Glutamatergic neuron (in vitro differentiated cells): ENCODE measurements around the gene TBC1D5. TPM values are rescaled to one million over a fixed set of nuclear protein-coding genes. Genes with fewer than 3 reads are reported as not detected.

Experiments
- DNase-seq: peaks from one replicate; pipeline ENCODE4 v3.0.0; 2022
- H3K27ac Mint-ChIP-seq: one replicate; pipeline ENCODE4 v1.8.0; 2020; ENCODE audit warnings: mild to moderate bottlenecking, mixed read lengths, inconsistent platforms; ENCODE audit not compliant: unreplicated experiment
- H3K27me3 Mint-ChIP-seq: one replicate; pipeline ENCODE4 v1.8.0; 2020; ENCODE audit warnings: mild to moderate bottlenecking, moderate library complexity, mixed read lengths, inconsistent platforms; ENCODE audit not compliant: unreplicated experiment
- H3K36me3 Mint-ChIP-seq: one replicate; pipeline ENCODE4 v1.8.0; 2020; ENCODE audit warnings: mild to moderate bottlenecking, mixed read lengths, inconsistent platforms; ENCODE audit not compliant: unreplicated experiment
- H3K4me1 Mint-ChIP-seq: one replicate; pipeline ENCODE4 v1.8.0; 2020; ENCODE audit warnings: mild to moderate bottlenecking, low read depth, mixed read lengths, inconsistent platforms; ENCODE audit not compliant: unreplicated experiment
- H3K4me3 Mint-ChIP-seq: one replicate; pipeline ENCODE4 v1.8.0; 2020; ENCODE audit warnings: mild to moderate bottlenecking, mixed read lengths, inconsistent platforms; ENCODE audit not compliant: unreplicated experiment
- H3K9me3 Mint-ChIP-seq: one replicate; pipeline ENCODE4 v1.8.0; 2020; ENCODE audit warnings: mild to moderate bottlenecking, moderate library complexity, mixed read lengths, inconsistent platforms; ENCODE audit not compliant: unreplicated experiment
- CTCF ChIP-seq: fragments of 200-600 bp; sonication (generic); IDR thresholded peaks from one replicate; pipeline ENCODE4 v1.5.0; 2021; ENCODE audit not compliant: partially characterized antibody, unreplicated experiment
- total RNA-seq: library from RNA; stranded (reverse); fragmentation: NEBNext Ultra II Directional; extraction: Animal tissue kit (Norgen Biotek cat#: 25700); gene quantifications from one replicate; pipeline ENCODE4 v1.2.1, GENCODE V29; 2021; ENCODE audit not compliant: unreplicated experiment

Gene TBC1D5
- total RNA-seq, 1 donor from 2014 or later: 40.2 TPM

DNA sequence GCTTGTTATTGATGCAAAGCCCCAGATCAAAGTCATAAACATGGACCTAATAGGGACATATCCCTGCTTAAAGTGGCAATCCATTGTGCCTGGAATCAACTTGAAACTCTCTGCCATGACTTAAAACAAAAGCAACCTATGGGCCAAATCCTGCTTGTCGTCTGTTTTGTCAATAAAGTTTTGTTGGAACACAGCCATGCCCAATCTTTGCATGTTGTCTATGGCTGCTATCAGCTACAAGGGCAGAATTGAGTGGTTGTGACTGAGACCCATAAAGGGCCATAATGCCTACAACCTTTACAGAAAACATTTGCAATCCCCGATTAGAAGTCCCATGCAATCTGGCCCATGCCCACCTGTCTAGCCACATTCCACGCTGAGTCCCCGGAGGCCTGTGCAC lies 622.3 kb downstream of the TBC1D5 start:
- H3K27ac Mint-ChIP-seq: no peak overlapping the region

DNA sequence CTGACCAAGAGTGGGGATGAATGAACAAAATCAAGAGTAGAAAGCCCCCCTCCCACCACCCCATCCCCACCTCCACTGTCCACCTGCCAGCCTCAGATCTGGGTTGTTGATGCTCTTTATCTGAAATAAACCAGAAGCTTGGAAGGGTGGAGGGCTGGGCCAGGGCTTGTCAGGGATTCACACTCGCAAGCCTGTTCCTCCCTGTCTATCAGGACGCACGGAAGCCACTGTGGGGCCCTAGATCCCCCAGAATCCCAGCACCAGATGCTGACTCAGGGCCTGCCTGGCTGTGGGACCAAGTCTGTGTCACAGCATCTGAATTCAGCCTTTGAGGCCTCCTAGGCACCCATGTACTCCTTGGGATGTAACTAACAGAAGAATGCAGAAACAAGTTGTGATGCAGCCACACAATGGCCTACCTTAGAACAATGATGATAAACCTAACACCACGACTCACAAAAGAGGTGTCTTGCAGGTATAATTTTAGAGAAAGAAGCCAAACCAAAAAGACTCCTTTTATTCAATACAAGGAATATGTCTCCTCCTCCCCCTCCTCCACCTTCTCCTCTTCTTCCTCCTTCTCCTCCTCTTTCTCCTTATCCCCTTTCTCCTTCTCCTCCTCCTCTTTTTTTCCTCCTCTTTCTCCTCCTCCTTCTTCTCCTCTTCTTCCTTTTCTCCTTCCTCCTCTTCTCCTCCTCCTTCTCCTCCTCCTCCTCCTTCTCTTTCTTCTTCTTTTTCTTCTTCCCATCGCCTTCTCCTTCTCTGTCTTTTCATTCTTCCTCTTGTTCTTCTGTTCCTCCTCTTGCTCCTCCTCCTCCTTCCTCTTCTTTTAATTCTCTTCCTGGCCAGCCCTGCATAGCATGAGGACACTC lies 623.0 kb downstream of the TBC1D5 start:
- H3K4me1 Mint-ChIP-seq: no peaks in the 10 kb centered on the region
- no peak for TF ChIP-seq CTCF
- no peak for DNase-seq
- H3K27ac Mint-ChIP-seq: no peak overlapping the region
- peaks cover 16% of the 10 kb centered on the region for H3K36me3 Mint-ChIP-seq
- H3K9me3 Mint-ChIP-seq: peaks cover 6% of the 10 kb centered on the region
- peaks cover 1% of the 10 kb centered on the region for H3K27me3 Mint-ChIP-seq
- no peak overlapping the region for H3K4me3 Mint-ChIP-seq

More for the DNA sequence above, 622.3 kb downstream of the TBC1D5 start:
- peaks cover 16% of the 10 kb centered on the region for H3K36me3 Mint-ChIP-seq
- no peaks in the 10 kb centered on the region for H3K4me1 Mint-ChIP-seq
- DNase-seq: no peak
- no peak for TF ChIP-seq CTCF
- no peak overlapping the region for H3K4me3 Mint-ChIP-seq
- peaks cover 6% of the 10 kb centered on the region for H3K9me3 Mint-ChIP-seq
- H3K27me3 Mint-ChIP-seq: peaks cover 1% of the 10 kb centered on the region

- no peak overlapping the region for H3K27ac Mint-ChIP-seq
- DNase-seq: no peak
- peaks cover 1% of the 10 kb centered on the region for H3K27me3 Mint-ChIP-seq
- H3K36me3 Mint-ChIP-seq: peaks cover 16% of the 10 kb centered on the region
- TF ChIP-seq CTCF: no peak
- no peak overlapping the region for H3K4me3 Mint-ChIP-seq
- H3K4me1 Mint-ChIP-seq: no peaks in the 10 kb centered on the region
- peaks cover 6% of the 10 kb centered on the region for H3K9me3 Mint-ChIP-seq
Observed at GRCh38 chr3:17118771-17119170, 623.7 kb downstream of the TBC1D5 start.

DNA sequence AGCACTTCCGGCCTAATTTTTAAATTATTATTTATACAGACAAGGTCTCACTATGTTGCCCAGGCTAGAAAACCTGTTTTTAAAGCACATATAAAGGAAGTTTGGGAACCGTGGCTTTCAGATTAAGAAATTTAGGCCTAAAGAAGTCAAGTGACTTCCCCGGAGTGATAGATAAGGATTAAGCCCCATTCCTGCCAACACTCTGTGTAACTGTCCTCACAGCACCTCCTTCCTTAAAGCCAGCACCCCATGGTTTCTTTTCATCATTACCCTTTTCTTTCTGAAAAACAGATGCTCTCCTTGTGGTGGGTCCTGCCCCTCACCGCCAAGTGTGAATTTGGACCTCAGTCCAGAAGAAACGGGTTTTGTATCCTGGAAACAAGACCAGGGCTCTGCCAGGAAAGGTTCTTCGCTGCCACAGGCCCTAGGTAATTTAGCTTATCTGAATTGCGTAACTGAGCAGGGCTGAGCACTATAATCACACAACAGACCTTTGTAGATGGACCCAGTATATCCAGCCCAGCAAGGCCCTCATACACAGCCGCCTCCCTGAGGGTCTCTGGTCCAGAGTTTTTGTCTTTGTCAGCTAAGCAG lies 626.3 kb downstream of the TBC1D5 start:
- H3K27ac Mint-ChIP-seq: no peak overlapping the region
- H3K9me3 Mint-ChIP-seq: peaks cover 6% of the 10 kb centered on the region
- H3K27me3 Mint-ChIP-seq: peaks cover 1% of the 10 kb centered on the region
- DNase-seq: no peak
- H3K4me1 Mint-ChIP-seq: no peaks in the 10 kb centered on the region
- no peak overlapping the region for H3K4me3 Mint-ChIP-seq
- H3K36me3 Mint-ChIP-seq: peaks cover 9% of the 10 kb centered on the region
- TF ChIP-seq CTCF: no peak

DNA sequence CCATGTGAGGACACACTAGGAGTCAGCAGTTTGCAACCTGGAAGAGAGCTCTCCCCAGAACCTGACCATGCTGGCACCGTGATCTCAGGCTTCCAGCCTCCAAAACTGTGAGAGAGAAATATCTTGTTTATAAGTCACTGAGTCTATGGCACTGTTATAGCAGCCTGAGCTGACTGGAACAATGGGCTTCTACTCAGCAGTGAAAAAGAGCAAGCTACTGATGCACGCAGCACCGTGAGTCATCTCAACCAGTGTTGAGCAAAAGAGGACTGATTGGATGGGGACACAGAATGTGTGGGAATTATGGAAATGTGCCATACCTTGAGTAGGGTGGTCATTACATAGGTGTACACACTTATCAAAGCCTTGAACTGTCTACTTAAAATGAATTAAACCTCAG lies 627.2 kb downstream of the TBC1D5 start:
- Mint-ChIP-seq H3K27ac (no peak overlapping the region), H3K36me3 (peaks cover 9% of the 10 kb centered on the region), H3K4me1 (no peaks in the 10 kb centered on the region), H3K4me3 (no peak overlapping the region), H3K9me3 (peaks cover 6% of the 10 kb centered on the region), H3K27me3 (peaks cover 1% of the 10 kb centered on the region)
- no peak for DNase-seq
- TF ChIP-seq CTCF: no peak
